Progenitor cell of endocrine pancreas (in vitro differentiated cells): ENCODE measurements around the gene PLEKHG4B. TPM values are rescaled to one million over a fixed set of nuclear protein-coding genes. Genes with fewer than 3 reads are reported as not detected.

Experiments used
- DNase-seq: peaks from one replicate; pipeline ENCODE4 v3.0.0; 2021; ENCODE audit warnings: low spot score; ENCODE audit not compliant: unreplicated experiment
- H3K27ac Mint-ChIP-seq: 2 replicates; pipeline ENCODE4 v1.8.0; 2021; ENCODE audit warnings: mild to moderate bottlenecking, moderate library complexity, mixed read lengths
- H3K27me3 Mint-ChIP-seq: 2 replicates; pipeline ENCODE4 v1.8.0; 2021; ENCODE audit warnings: mixed read lengths
- H3K36me3 Mint-ChIP-seq: 2 replicates; pipeline ENCODE4 v1.8.0; 2022; ENCODE audit warnings: mixed read lengths; ENCODE audit not compliant: insufficient read depth
- H3K4me1 Mint-ChIP-seq: 2 replicates; pipeline ENCODE4 v1.8.0; 2021; ENCODE audit warnings: low read depth, mixed read lengths
- H3K4me3 Mint-ChIP-seq: 2 replicates; pipeline ENCODE4 v1.8.0; 2021; ENCODE audit warnings: low read depth, mild to moderate bottlenecking, moderate library complexity, mixed read lengths
- H3K9me3 Mint-ChIP-seq: 2 replicates; pipeline ENCODE4 v1.8.0; 2021; ENCODE audit warnings: low read depth, mixed read lengths
- CTCF ChIP-seq: fragments of 200-600 bp; sonication (generic); IDR thresholded peaks from one replicate; pipeline ENCODE4 v1.5.0; 2021; ENCODE audit warnings: antibody characterized with exemption, mild to moderate bottlenecking; ENCODE audit not compliant: unreplicated experiment
- total RNA-seq: library from RNA; stranded (reverse); gene quantifications from 2 replicates; pipeline ENCODE4 v1.2.1, GENCODE V29; 2021

The PLEKHG4B gene
- total RNA-seq, 1 donor from 2014 or later = 59.5 TPM

- H3K9me3 Mint-ChIP-seq = no peaks in the 10 kb centered on the region
- no peak overlapping the region for H3K4me3 Mint-ChIP-seq
- TF ChIP-seq CTCF = no peak
- no peaks in the 10 kb centered on the region for H3K4me1 Mint-ChIP-seq
- H3K36me3 Mint-ChIP-seq = peaks cover 14% of the 10 kb centered on the region
- no peak overlapping the region for H3K27ac Mint-ChIP-seq
- DNase-seq = no peak
- H3K27me3 Mint-ChIP-seq = no peaks in the 10 kb centered on the region
Measured at GRCh38 chr5:181566-181965, 89.6 kb downstream of the PLEKHG4B start.

GRCh38 chr5:182126-182525 is 90.2 kb downstream of the PLEKHG4B start:
- Mint-ChIP-seq H3K4me1 (no peaks in the 10 kb centered on the region), H3K36me3 (peaks cover 14% of the 10 kb centered on the region), H3K4me3 (no peak overlapping the region), H3K27me3 (no peaks in the 10 kb centered on the region), H3K9me3 (no peaks in the 10 kb centered on the region), H3K27ac (no peak overlapping the region)
- TF ChIP-seq CTCF = no peak
- no peak for DNase-seq

GRCh38 chr5:184471-184870 is 92.5 kb downstream of the PLEKHG4B start:
- Mint-ChIP-seq H3K27ac (no peak overlapping the region), H3K4me1 (peaks cover 3% of the 10 kb centered on the region), H3K27me3 (no peaks in the 10 kb centered on the region), H3K9me3 (no peaks in the 10 kb centered on the region), H3K36me3 (peaks cover 12% of the 10 kb centered on the region), H3K4me3 (no peak overlapping the region)
- no peak for TF ChIP-seq CTCF
- DNase-seq = no peak

GRCh38 chr5:185095-186070 is 93.4 kb downstream of the PLEKHG4B start:
- DNase-seq = no peak
- no peak for TF ChIP-seq CTCF
- no peak overlapping the region for H3K27ac Mint-ChIP-seq
- H3K27me3 Mint-ChIP-seq = peaks cover 4% of the 10 kb centered on the region
- no peak overlapping the region for H3K4me3 Mint-ChIP-seq
- no peaks in the 10 kb centered on the region for H3K9me3 Mint-ChIP-seq
- H3K4me1 Mint-ChIP-seq = peaks cover 3% of the 10 kb centered on the region
- peaks cover 10% of the 10 kb centered on the region for H3K36me3 Mint-ChIP-seq

GRCh38 chr5:186091-187041 is 94.4 kb downstream of the PLEKHG4B start:
- Mint-ChIP-seq H3K4me1 (peaks cover 3% of the 10 kb centered on the region), H3K27ac (no peak overlapping the region), H3K9me3 (no peaks in the 10 kb centered on the region), H3K4me3 (no peak overlapping the region), H3K27me3 (peaks cover 5% of the 10 kb centered on the region), H3K36me3 (peaks cover 10% of the 10 kb centered on the region)
- no peak for DNase-seq
- no peak for TF ChIP-seq CTCF
